Activated naive CD8-positive, alpha-beta T cell treated with anti-CD3 and anti-CD28 coated beads, Interleukin-2, amount 10 ng/mL, durations not matched to agents 7 days and 5 days (primary cell): ENCODE results near the gene EDEM2. TPM values are rescaled to one million over a fixed set of nuclear protein-coding genes. Genes with fewer than 3 reads are reported as not detected.
"Not testable (repeated sequence)": the region's sequence is repeated elsewhere in the genome, so short reads cannot be mapped to it uniquely, and the experiment has no call there.

Source experiments
- ATAC-seq: fragments of 150-1000 bp; cut with Tn5 transposase; one replicate; pipeline ENCODE4 v1.10.0; 2021; ENCODE audit warnings: low read depth, moderate library complexity
- POLR2A ChIA-PET: fragments of 350-600 bp; sonication (Branson Sonifier 250); formaldehyde crosslinking; loops from one replicate; lab custom pipeline; 2021; ENCODE audit warnings: antibody characterized with exemption; lab: Charles Lee
- DNase-seq: peaks from one replicate; pipeline ENCODE4 v3.0.0; 2021
- H3K27ac Mint-ChIP-seq: one replicate; pipeline ENCODE4 v1.8.0; 2022; ENCODE audit warnings: mild to moderate bottlenecking, mixed read lengths
- H3K27me3 Mint-ChIP-seq: one replicate; pipeline ENCODE4 v1.8.0; 2022; ENCODE audit warnings: mild to moderate bottlenecking, moderate library complexity, mixed read lengths
- H3K36me3 Mint-ChIP-seq: one replicate; pipeline ENCODE4 v1.8.0; 2021; ENCODE audit warnings: mild to moderate bottlenecking, mixed read lengths
- H3K4me1 Mint-ChIP-seq: one replicate; pipeline ENCODE4 v1.8.0; 2021; ENCODE audit warnings: mixed read lengths
- H3K4me3 Mint-ChIP-seq: one replicate; pipeline ENCODE4 v1.8.0; 2022; ENCODE audit warnings: mild to moderate bottlenecking, moderate library complexity, mixed read lengths
- H3K9me3 Mint-ChIP-seq: one replicate; pipeline ENCODE4 v1.8.0; 2021; ENCODE audit warnings: mixed read lengths
- total RNA-seq, 2 experiments: library from RNA; stranded (reverse); gene quantifications; one replicate each; pipeline ENCODE4 v1.2.3, GENCODE V29; 2021

The EDEM2 gene
- total RNA-seq, 2 experiments from 2014 or later = 23.4 to 24.2 TPM

GRCh38 chr20:35164531-35164930 lies 17.4 kb upstream of the EDEM2 start:
- H3K27me3 Mint-ChIP-seq, POLR2A ChIA-PET, H3K4me3 Mint-ChIP-seq, ATAC-seq, DNase-seq, H3K27ac Mint-ChIP-seq, H3K9me3 Mint-ChIP-seq, H3K36me3 Mint-ChIP-seq, H3K4me1 Mint-ChIP-seq: not testable (repeated sequence)

DNA sequence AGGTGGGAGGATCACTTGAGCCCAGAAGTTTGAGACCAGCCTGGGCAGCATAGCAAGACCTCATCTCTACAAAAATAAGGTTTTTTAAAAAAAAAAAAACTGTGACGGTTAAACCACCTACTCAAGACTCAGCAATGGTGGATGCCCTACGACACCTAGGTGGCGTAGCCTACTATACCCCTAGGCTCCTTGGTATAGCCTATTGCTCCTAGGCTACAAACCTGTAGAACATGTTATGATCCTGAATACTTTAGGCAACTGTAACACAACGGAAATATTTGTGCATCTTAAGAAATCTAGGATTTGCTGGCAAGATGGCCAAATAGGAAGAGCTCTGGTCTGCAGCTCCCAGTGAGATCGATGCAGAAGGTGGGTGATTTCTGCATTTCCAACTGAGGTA lies 13.2 kb upstream of the EDEM2 start:
- H3K4me3 Mint-ChIP-seq, H3K9me3 Mint-ChIP-seq, H3K36me3 Mint-ChIP-seq, ATAC-seq, H3K27ac Mint-ChIP-seq, H3K27me3 Mint-ChIP-seq, POLR2A ChIA-PET, DNase-seq, H3K4me1 Mint-ChIP-seq: not testable (repeated sequence)

- no peak overlapping the region for H3K4me3 Mint-ChIP-seq
- POLR2A ChIA-PET = no interaction called here
- peaks cover 6% of the 10 kb centered on the region for H3K27me3 Mint-ChIP-seq
- peaks cover 2% of the 10 kb centered on the region for H3K36me3 Mint-ChIP-seq
- H3K4me1 Mint-ChIP-seq = peaks cover 4% of the 10 kb centered on the region
- DNase-seq (no peak), ATAC-seq (no peak)
- no peaks in the 10 kb centered on the region for H3K9me3 Mint-ChIP-seq
- H3K27ac Mint-ChIP-seq = no peak overlapping the region
These were observed 9.8 kb upstream of the EDEM2 start for GRCh38 chr20:35156978-35157377.

GRCh38 chr20:35155936-35156335 lies 8.8 kb upstream of the EDEM2 start:
- H3K27me3 Mint-ChIP-seq = peaks cover 6% of the 10 kb centered on the region
- DNase-seq = no peak
- POLR2A ChIA-PET = no interaction called here
- H3K36me3 Mint-ChIP-seq = peaks cover 2% of the 10 kb centered on the region
- ATAC-seq = no peak
- H3K4me1 Mint-ChIP-seq = peaks cover 2% of the 10 kb centered on the region
- no peaks in the 10 kb centered on the region for H3K9me3 Mint-ChIP-seq
- no peak overlapping the region for H3K4me3 Mint-ChIP-seq
- H3K27ac Mint-ChIP-seq = no peak overlapping the region

DNA sequence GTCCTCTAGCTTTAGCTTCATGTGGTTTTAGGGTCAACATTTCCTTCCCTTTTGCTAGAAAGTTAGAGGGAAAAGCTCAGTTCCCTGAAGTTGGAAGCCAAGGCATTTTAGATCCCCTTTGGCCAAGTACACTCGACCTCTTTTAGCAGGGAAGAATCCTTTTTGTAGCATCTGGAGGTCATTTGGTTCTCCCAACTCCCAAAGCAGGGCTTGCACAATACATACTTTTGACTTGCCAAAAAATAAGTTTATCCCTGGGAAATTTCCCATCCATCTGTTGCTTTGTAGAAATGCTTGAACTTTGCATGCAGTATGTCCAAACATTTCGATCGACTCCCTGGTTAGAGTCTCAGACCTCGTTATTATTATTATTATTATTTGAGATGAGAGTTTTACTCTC lies 4.6 kb upstream of the EDEM2 start:
- peaks cover 8% of the 10 kb centered on the region for H3K4me1 Mint-ChIP-seq
- POLR2A ChIA-PET = no interaction called here
- DNase-seq = no peak
- no peaks in the 10 kb centered on the region for H3K36me3 Mint-ChIP-seq
- ATAC-seq = no peak
- peaks cover 2% of the 10 kb centered on the region for H3K27me3 Mint-ChIP-seq
- H3K4me3 Mint-ChIP-seq = no peak overlapping the region
- no peak overlapping the region for H3K27ac Mint-ChIP-seq
- no peaks in the 10 kb centered on the region for H3K9me3 Mint-ChIP-seq

- Mint-ChIP-seq H3K36me3 (no peaks in the 10 kb centered on the region), H3K27ac (no peak overlapping the region), H3K4me1 (peaks cover 10% of the 10 kb centered on the region), H3K4me3 (no peak overlapping the region), H3K9me3 (no peaks in the 10 kb centered on the region), H3K27me3 (no peaks in the 10 kb centered on the region)
- no peak for ATAC-seq
- no peak for DNase-seq
- POLR2A ChIA-PET = no interaction called here
These were observed 3.9 kb upstream of the EDEM2 start for GRCh38 chr20:35150846-35151579.

DNA sequence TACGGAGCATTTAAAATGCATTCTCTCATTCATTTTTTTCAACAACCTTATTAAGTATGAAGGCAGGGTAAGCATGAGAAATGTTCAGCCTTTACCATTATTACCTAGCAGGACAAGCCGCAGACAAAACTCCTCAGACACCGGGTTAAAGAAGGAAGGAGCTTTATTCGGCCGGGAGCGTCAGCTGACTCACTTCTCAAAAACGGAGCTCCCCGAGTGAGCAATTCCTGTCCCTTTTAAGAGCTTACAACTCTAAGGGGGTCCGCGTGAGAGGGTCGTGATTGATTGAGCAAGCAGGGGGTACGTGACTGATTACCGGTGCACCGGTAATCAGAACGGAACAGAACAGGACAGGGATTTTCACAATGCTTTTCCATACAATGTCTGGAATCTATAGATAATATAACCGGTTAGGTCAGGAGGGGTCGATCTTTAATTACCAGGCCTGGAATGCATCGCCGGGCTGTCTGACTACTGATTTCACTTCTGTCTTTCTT lies 487 bp upstream of the EDEM2 start:
- POLR2A ChIA-PET = interaction anchor here (0.9 to 2.2 kb wide), 10 partner anchors 10 to 806 kb away, joined by 3 to 10 read pairs (median 4); partner anchors contain the start of genes EIF6, MMP24OS and SCAND1
- peak overlapping the region; percentile 79 for H3K27ac Mint-ChIP-seq
- not testable (repeated sequence) for ATAC-seq, H3K9me3 Mint-ChIP-seq, H3K27me3 Mint-ChIP-seq, DNase-seq, H3K36me3 Mint-ChIP-seq
- H3K4me1 Mint-ChIP-seq = peaks cover 22% of the 10 kb centered on the region
- peak overlapping the region; percentile 92 for H3K4me3 Mint-ChIP-seq

DNA sequence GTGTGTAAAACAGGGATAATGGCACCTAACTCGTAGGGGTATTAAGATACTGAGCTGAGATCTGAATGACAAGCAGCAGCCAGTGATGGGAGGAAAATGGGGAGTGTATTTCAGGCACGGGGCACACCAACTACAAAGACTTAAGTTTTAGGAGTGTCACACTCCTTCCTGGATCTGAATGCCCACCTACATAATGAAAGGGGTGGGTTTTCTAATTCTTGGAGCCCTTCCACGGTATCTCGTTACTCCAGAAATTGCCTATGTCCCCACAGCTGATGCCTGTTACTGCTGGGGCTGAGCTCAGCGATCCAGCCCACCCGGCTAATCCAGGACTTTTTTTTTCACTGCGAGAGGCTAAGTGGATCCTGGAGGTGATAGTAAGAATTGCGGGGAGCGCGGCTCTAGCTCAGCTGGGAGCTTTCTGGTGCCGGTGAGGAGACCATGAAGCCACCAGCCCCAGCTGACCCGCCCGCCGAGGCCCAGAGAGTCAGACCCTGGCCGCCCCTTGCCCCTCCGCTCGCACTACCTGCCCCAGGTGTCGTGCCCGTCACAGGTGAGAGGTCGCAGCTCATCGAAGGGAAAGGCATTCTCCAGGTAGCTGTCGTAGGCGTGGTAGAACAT lies 727 bp downstream of the EDEM2 start:
- Mint-ChIP-seq H3K27me3 (no peaks in the 10 kb centered on the region), H3K27ac (peak overlapping the region; percentile 79), H3K9me3 (no peaks in the 10 kb centered on the region), H3K4me3 (peak overlapping the region; percentile 92), H3K36me3 (peaks cover 8% of the 10 kb centered on the region), H3K4me1 (peaks cover 22% of the 10 kb centered on the region)
- ATAC-seq (peak; percentile 6), DNase-seq (no peak)
- POLR2A ChIA-PET = interaction anchor here (0.9 to 2.2 kb wide), 8 partner anchors 8 to 138 kb away, joined by 3 to 10 read pairs (median 4); partner anchors contain the start of genes EIF6 and MMP24OS

- peak overlapping the region; percentile 30 for H3K27ac Mint-ChIP-seq
- POLR2A ChIA-PET = interaction anchor here (0.5 kb wide), 1 partner anchor 257 kb away, joined by 4 read pairs; no protein-coding TSS in a partner anchor
- peaks cover 12% of the 10 kb centered on the region for H3K36me3 Mint-ChIP-seq
- no peaks in the 10 kb centered on the region for H3K9me3 Mint-ChIP-seq
- peak overlapping the region; percentile 29 for H3K4me3 Mint-ChIP-seq
- H3K27me3 Mint-ChIP-seq = no peaks in the 10 kb centered on the region
- ATAC-seq = no peak
- peaks cover 25% of the 10 kb centered on the region for H3K4me1 Mint-ChIP-seq
- no peak for DNase-seq
These were observed 2.0 kb downstream of the EDEM2 start for GRCh38 chr20:35145141-35145564.

DNA sequence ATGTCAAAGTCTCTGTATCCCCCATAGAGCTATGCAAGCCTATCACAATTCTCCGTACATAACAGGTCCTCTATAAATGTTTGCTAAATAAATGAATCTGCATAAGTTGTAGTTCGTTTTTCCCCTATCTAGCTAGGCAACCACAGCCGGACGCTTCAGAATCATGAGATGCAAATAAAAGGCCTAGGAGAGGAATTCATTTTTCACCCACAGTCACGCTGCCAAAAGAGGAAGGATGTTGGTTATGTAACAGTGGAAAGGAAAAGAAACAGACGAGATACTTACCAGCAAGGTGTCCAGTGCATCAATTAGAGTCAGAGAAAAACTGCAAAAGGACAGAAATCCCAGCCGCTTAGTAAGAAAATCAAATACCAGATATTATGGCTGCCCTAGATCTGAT lies 2.4 kb downstream of the EDEM2 start:
- Mint-ChIP-seq H3K4me3 (no peak overlapping the region), H3K27me3 (no peaks in the 10 kb centered on the region), H3K9me3 (no peaks in the 10 kb centered on the region), H3K36me3 (peaks cover 12% of the 10 kb centered on the region), H3K4me1 (peaks cover 25% of the 10 kb centered on the region), H3K27ac (peak overlapping the region; percentile 16)
- ATAC-seq = no peak
- POLR2A ChIA-PET = interaction anchor here (0.5 kb wide), 1 partner anchor 256 kb away, joined by 4 read pairs; no protein-coding TSS in a partner anchor
- DNase-seq = no peak

- H3K9me3 Mint-ChIP-seq = no peaks in the 10 kb centered on the region
- no peak for ATAC-seq
- no peak overlapping the region for H3K27ac Mint-ChIP-seq
- POLR2A ChIA-PET = no interaction called here
- H3K4me1 Mint-ChIP-seq = peaks cover 2% of the 10 kb centered on the region
- H3K4me3 Mint-ChIP-seq = no peak overlapping the region
- no peaks in the 10 kb centered on the region for H3K27me3 Mint-ChIP-seq
- H3K36me3 Mint-ChIP-seq = peaks cover 14% of the 10 kb centered on the region
- DNase-seq = no peak
These were observed 11.1 kb downstream of the EDEM2 start for GRCh38 chr20:35135867-35136586.

DNA sequence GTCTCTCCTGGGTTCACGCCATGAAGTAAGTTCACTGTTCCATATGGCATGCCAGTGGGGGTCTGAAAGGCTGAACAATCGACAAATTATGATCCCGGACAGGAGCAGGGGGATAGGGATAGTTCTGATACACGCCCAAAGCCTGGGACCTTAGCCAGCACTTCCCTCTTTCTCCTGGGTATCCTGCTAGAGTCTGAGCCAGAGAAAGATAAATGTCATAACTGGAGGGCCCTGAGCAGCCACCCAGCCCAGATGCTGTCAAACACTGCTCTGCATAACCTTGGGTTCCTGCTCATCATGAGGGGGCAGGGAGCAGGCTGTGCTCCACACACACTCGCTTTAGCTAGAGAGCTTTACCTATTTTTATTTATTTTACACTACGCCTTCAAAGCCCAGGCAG lies 12.3 kb downstream of the EDEM2 start:
- Mint-ChIP-seq H3K36me3 (peaks cover 18% of the 10 kb centered on the region), H3K27ac (no peak overlapping the region), H3K27me3 (no peaks in the 10 kb centered on the region), H3K9me3 (no peaks in the 10 kb centered on the region), H3K4me3 (no peak overlapping the region), H3K4me1 (no peaks in the 10 kb centered on the region)
- ATAC-seq (no peak), DNase-seq (no peak)
- POLR2A ChIA-PET = no interaction called here

- ATAC-seq (no peak), DNase-seq (no peak)
- Mint-ChIP-seq H3K4me3 (no peak overlapping the region), H3K27me3 (no peaks in the 10 kb centered on the region), H3K36me3 (peaks cover 18% of the 10 kb centered on the region), H3K9me3 (no peaks in the 10 kb centered on the region), H3K4me1 (no peaks in the 10 kb centered on the region), H3K27ac (no peak overlapping the region)
- POLR2A ChIA-PET = no interaction called here
These were observed 12.7 kb downstream of the EDEM2 start for GRCh38 chr20:35134472-35134871.
